NCI-H1417 treated with DMSO at 0.1 percent for 48 hours (cell line): ENCODE results near the gene CTNNA2.

Source experiments
- DNase-seq: peaks from one replicate; lab custom pipeline; 2025; lab: John Stamatoyannopoulos, UW

The CTNNA2 gene

DNA sequence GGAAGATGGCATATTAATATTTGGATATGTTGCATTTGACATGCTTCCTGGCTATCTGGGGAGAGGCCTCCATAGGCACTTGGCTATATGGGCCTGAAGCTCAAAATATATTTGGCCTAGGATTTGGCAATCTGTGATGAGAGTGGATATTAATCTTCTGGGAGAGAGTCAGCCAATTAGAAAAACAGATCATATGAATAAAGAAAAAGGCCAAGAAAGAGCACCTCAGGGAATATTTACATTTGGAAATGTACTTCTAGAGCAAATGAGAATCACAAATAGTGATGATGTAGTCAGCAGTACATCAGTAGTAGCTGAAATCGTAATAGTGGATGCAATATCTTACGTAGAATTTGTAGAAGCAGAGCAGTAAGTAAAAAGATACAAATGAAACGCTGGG lies 277.0 kb downstream of the CTNNA2 start:
- DNase-seq = no peak

DNA sequence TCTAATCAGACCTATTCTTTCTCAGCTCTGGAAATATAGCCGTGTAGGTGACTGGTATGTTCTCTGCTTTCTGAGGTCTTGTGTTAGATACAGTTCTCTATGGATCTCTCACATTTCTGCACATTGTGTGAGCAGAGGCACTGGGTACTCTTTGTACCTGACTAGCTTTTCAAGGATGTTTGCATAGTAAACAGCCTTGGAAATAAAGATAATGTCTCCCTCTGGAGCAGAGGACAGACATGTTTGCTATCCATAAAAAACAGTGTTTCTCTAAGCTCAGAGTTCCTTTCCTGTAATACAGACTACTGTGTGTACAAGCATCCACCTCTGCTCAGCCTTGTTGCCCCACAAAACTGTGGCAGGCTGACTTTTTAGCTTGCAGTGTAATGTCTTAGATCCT lies 279.2 kb downstream of the CTNNA2 start:
- no peak for DNase-seq

DNA sequence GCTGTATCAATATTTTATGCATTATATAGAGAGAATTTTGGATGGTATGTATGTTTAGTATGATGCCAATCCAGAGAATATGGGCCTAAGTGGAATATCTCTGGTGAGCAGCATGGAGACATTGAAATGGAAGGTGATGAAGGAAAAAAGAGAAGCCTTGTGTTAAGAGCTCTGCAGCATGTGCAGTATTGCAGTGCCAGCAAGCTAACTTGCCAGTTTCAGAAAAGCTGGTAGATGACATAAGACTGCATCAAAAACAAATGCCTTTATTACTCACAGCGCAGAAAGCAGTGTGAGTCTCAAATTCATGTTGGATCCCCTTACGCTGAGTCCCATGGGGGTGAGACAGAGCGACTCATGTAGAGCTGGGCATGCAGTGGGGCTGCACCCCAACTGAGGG lies 280.2 kb downstream of the CTNNA2 start:
- no peak for DNase-seq

DNA sequence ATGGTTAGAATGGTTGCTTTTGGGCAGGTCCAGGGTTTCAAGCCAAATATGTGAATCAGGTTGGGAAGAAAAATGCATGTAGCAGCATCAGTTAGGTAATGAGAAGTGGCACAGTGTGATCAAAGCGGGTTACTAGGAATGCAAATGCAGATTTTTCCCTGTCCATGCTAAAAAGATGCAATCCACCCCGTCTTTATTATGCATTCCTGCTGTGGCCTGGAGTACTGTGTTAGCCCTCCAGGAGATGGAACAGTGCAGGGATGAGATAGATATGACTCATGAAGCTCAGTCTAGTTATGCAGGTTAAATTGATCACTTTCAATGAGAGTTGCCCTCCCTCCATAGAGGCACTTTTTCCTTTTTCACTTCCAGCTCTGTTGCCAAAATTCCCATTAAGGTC lies 283.8 kb downstream of the CTNNA2 start:
- DNase-seq = no peak

GRCh38 chr2:79798776-79799175 lies 285.9 kb downstream of the CTNNA2 start:
- DNase-seq = no peak

DNA sequence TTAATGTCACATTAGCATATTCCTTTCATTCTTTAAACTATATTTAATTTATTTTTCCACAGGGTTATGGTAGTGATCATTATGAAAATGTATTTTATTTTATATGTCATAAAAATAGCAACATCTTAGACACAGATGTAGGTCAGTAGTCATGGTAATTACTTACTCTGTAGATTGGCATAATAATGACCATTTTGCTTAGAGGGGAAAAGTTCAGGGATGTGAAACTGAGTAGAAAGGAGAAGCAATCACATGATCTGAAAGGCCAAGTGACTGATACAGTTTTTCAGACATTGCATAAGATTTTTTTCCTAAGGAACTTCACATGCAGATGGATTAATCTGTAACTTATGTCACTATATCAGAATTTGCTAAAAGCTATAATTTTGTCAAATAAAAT lies 286.9 kb downstream of the CTNNA2 start:
- no peak for DNase-seq

- DNase-seq = no peak
Observed at GRCh38 chr2:79801082-79801481, 288.2 kb downstream of the CTNNA2 start.

- no peak for DNase-seq
Observed at GRCh38 chr2:79817288-79817687, 304.4 kb downstream of the CTNNA2 start.

DNA sequence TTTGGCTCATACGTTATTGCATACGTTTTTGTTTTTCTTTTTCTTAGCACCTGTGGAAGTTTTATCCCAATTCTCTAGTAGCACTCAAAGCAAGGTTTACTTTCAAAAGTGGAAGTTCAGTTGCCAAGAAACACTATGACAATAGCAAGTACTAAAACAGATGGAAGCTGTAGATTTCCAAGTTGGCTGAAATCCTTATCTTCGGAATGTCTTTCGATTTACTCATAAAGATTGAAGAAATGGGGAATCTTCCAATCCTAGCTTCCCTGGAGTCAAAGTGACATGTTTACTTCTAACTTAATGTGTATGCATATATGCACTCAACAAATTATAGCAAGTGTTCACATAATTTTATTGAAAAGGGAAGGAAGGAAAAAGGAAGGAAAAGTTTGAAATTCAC lies 307.4 kb downstream of the CTNNA2 start:
- DNase-seq = no peak

- DNase-seq = no peak
Observed at GRCh38 chr2:79822136-79822535, 309.3 kb downstream of the CTNNA2 start.

DNA sequence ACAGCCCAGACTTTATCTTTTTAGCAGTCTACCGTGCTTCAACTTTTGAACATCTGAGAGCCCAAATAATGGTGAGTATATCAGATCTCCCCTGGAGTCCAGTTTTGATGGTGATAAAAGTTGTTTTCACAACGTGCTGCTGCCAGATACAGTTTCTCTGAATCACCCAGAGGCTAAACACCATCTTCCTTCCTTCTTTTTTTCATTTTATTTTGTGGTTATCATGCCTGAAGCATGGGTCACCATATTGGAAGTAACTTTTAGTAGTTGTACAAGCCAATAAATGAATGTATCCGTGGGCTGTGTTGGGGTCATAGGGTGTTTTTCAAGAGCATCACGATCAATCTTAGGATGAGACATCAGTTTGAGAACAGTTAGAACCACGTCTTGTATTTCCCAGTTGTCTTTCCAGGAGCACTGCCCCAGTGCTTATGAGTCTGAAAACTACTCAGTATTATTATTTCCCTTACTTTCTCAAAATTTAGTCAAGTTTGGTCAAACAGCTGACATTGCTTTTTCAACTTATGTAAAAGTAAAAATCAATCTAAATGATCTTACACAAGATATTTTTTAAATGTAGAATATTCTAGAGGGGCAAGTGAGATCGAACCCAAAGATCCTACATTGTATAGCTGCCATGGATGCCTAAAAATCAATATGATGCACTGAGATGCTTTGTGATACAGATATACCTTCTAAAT lies 311.4 kb downstream of the CTNNA2 start:
- DNase-seq = no peak

- no peak for DNase-seq
Observed at GRCh38 chr2:79827881-79828280, 315.0 kb downstream of the CTNNA2 start.

DNA sequence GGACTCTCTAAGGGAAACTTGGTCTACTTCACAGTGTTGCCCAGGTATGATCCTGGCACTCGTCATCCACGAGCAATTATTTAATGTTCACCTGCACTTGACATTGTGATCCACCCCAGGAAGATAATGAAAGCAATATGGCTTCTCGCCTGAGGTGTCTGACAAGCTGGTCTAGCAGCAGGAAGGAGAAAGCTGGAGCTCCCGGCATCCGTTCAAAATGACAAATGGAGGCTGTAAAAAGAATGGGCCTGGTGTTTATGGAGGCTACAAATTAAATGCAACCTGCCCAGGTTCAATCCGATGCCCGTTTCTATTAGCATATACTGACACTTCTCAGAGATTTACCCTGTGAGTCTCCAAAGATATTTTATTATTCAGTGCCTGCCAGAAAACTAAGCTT lies 317.6 kb downstream of the CTNNA2 start:
- no peak for DNase-seq

DNA sequence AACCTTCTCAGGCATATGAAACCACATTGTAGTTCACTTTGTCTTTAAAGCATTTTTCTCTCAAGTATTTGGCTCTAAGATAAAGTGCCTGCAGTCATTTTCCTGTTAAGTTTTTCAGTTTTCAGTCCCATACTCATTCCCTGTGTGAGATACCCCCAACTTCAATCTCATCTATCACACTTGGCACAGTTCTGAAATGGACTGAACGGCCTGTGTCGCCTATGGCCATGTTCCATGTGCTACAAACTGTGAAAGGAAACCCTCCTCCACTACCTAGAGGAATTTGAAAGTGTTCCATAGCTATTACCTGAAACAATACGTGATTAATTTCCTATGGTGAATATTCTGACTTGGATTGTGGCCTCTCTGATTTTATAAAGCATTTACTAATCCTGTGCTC lies 319.1 kb downstream of the CTNNA2 start:
- DNase-seq = no peak

GRCh38 chr2:79832511-79833234 lies 319.8 kb downstream of the CTNNA2 start:
- no peak for DNase-seq

DNA sequence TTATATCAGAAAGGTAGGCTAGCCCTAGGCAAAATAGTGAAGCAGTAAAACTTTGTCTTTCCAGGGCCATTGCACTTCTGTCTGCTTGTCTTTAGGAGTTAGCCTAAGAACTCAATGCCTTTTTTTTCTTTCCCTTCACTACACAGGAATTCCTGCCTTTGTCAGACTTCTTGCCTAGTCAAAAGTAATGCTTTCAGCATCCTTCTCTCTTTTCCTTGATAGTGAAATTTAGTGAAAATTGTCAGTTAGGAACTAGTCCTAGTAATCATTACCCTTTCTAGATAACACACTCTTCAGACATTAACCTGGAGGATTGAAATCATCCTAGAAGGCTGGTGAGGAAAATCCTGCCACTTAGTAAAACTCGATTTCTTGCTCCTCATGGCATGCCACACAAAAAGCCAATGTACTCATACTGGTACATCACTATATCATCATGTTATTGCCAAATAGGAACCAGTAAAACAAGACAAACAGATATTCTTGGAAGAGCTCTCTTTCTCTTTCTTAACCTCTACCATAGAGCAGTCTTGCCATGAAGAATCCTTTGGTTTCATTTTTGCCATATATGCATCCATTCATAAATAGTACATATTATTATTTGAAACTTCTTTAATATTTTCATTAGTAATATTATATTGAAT lies 320.5 kb downstream of the CTNNA2 start:
- DNase-seq = no peak

DNA sequence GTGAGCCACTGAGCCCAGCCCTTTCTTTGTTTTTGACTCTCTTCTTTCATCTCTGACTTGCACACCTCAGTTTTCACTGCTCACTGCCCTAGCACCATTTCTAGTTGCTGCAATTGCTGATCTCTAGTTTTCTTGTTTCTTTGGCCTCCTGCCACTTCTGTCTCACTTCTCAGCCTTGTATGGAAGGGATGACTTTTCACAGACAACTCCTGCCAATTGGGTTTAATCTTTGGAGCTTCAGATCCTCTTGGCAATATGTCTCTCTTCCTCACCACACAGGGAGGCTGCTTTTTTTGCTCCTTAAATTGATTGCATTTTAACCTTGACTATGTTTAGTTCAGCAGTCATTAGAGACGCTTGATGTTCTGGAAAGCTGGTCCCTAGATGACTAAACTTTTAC lies 323.1 kb downstream of the CTNNA2 start:
- DNase-seq = no peak

GRCh38 chr2:79844011-79844410 lies 331.2 kb downstream of the CTNNA2 start:
- DNase-seq = no peak

- no peak for DNase-seq
Observed at GRCh38 chr2:79846878-79847277, 334.0 kb downstream of the CTNNA2 start.

GRCh38 chr2:79849241-79849640 lies 336.4 kb downstream of the CTNNA2 start:
- DNase-seq = no peak

GRCh38 chr2:79849949-79850348 lies 337.1 kb downstream of the CTNNA2 start:
- no peak for DNase-seq

GRCh38 chr2:79850912-79851311 lies 338.1 kb downstream of the CTNNA2 start:
- DNase-seq = no peak

DNA sequence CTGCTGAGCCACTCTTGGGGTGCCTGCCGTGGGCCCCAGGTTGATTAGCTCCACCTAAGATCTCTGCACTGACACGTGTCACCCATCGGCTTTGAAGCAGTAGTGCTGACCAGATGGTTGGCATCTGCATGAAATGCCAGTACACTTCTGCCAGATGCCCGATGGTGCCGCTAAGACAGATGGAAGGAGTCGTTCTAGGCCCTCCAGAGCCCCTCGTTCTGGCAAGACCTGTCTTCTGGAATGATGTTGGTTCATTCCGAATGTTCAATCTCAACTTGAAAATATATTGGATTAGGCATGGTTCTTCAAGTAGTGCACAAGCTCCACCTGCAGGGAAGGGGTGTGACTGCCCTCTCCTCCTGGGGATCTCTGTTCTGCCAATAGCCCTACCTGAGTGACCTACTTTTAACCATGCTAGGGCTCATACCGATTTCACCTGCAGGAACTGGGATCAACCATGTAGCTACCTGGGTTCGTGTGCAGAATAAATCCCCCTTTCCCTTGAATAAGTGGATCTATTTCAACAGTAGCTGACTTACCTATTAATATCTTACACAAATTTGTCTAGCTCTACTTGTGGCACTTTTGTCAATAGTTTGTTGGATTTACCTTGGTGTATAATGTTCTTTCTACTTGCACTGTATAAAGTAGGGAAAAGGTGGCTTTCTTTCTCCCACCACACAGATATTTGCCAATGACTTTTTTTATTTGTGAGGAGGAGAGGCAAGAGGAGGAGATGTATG lies 342.6 kb downstream of the CTNNA2 start:
- DNase-seq = no peak
